ENCODE data around the gene RAB36. TPM values are rescaled to one million over a fixed set of nuclear protein-coding genes. Genes with fewer than 3 reads are reported as not detected.

The RAB36 gene
- total and polyA plus RNA-seq, 9 of the 15 experiments (the other 6 are each of a cell fraction or from before 2014, with no cell fraction given): 0.04 to 0.50 (median 0.08) TPM; not detected in 3

DNA sequence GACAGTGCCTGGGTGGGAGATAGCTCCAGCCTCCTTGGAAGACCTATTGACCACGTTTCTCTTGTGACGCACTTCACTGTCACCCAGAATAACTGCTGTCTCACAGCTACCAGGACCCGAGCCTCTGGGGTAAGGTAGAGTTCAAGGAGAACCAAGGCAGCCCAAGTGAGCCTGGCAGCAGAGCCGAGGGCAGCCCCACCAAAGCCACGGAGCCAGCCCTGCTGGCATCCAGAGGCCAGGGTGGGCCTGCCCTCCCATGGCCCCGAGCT lies 36.3 kb upstream of the RAB36 start (continued):
- TF ChIP-seq, protein P1, sequence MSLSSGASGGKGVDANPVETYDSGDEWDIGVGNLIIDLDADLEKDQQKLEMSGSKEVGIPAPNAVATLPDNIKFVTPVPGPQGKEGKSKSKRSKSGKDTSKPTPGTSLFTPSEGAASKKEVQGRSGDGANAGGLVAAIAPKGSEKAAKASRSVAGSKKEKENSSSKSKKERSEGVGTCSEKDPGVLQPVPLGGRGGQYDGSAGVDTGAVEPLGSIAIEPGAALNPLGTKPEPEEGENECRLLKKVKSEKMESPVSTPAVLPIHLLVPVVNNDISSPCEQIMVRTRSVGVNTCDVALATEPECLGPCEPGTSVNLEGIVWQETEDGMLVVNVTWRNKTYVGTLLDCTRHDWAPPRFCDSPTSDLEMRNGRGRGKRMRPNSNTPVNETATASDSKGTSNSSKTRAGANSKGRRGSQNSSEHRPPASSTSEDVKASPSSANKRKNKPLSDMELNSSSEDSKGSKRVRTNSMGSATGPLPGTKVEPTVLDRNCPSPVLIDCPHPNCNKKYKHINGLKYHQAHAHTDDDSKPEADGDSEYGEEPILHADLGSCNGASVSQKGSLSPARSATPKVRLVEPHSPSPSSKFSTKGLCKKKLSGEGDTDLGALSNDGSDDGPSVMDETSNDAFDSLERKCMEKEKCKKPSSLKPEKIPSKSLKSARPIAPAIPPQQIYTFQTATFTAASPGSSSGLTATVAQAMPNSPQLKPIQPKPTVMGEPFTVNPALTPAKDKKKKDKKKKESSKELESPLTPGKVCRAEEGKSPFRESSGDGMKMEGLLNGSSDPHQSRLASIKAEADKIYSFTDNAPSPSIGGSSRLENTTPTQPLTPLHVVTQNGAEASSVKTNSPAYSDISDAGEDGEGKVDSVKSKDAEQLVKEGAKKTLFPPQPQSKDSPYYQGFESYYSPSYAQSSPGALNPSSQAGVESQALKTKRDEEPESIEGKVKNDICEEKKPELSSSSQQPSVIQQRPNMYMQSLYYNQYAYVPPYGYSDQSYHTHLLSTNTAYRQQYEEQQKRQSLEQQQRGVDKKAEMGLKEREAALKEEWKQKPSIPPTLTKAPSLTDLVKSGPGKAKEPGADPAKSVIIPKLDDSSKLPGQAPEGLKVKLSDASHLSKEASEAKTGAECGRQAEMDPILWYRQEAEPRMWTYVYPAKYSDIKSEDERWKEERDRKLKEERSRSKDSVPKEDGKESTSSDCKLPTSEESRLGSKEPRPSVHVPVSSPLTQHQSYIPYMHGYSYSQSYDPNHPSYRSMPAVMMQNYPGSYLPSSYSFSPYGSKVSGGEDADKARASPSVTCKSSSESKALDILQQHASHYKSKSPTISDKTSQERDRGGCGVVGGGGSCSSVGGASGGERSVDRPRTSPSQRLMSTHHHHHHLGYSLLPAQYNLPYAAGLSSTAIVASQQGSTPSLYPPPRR (CRISPR knock-in tag; IDR thresholded peaks at IDR 0.05; ENCODE audit: borderline replicate concordance): no peak
- TF ChIP-seq ELK1 (CRISPR knock-in tag; IDR thresholded peaks at IDR 0.05) (no peak), ILF3 (IDR thresholded peaks at IDR 0.05; ENCODE audit: borderline replicate concordance) (no peak), ZNF316 (IDR thresholded peaks at IDR 0.05) (no peak), ZNF695 (CRISPR knock-in tag; IDR thresholded peaks at IDR 0.05) (no peak), FOXJ3 (CRISPR knock-in tag; IDR thresholded peaks at IDR 0.05) (no peak), ZNF408 (CRISPR knock-in tag; IDR thresholded peaks at IDR 0.05; ENCODE audit: low read depth) (no peak), ZNF23 (CRISPR knock-in tag; IDR thresholded peaks at IDR 0.05) (no peak)
- TF ChIP-seq, protein P2, sequence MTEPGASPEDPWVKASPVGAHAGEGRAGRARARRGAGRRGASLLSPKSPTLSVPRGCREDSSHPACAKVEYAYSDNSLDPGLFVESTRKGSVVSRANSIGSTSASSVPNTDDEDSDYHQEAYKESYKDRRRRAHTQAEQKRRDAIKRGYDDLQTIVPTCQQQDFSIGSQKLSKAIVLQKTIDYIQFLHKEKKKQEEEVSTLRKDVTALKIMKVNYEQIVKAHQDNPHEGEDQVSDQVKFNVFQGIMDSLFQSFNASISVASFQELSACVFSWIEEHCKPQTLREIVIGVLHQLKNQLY (CRISPR knock-in tag; conservative IDR thresholded peaks at IDR 0.05): no peak
- TF ChIP-seq, protein P3, sequence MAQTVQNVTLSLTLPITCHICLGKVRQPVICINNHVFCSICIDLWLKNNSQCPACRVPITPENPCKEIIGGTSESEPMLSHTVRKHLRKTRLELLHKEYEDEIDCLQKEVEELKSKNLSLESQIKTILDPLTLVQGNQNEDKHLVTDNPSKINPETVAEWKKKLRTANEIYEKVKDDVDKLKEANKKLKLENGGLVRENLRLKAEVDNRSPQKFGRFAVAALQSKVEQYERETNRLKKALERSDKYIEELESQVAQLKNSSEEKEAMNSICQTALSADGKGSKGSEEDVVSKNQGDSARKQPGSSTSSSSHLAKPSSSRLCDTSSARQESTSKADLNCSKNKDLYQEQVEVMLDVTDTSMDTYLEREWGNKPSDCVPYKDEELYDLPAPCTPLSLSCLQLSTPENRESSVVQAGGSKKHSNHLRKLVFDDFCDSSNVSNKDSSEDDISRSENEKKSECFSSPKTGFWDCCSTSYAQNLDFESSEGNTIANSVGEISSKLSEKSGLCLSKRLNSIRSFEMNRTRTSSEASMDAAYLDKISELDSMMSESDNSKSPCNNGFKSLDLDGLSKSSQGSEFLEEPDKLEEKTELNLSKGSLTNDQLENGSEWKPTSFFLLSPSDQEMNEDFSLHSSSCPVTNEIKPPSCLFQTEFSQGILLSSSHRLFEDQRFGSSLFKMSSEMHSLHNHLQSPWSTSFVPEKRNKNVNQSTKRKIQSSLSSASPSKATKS (CRISPR knock-in tag; IDR thresholded peaks at IDR 0.05): no peak

All from K562 (cell line).